GM12878 (cell line): ENCODE results near the gene TARBP1. TPM values are rescaled to one million over a fixed set of nuclear protein-coding genes. Genes with fewer than 3 reads are reported as not detected.

ENCODE experiments used
- ATAC-seq: fragments of 200-7000 bp; cut with Tn5 transposase; 3 replicates; pipeline ENCODE4 v1.9.1; 2020; ENCODE audit warnings: mild to moderate bottlenecking, moderate library complexity
- BruUV-seq: library from RNA; stranded (reverse); fragments of 400-500 nt; replicated peaks from 2 replicates; lab custom pipeline; 2021; lab: Mats Ljungman, UMichigan
- CTCF ChIA-PET: fragments of 300-600 bp; sonication (Branson Sonifier 250); formaldehyde crosslinking; extraction: SDS; loops from one replicate; lab custom pipeline; 2021; ENCODE audit warnings: inconsistent platforms; lab: Yijun Ruan, JAX
- POLR2A ChIA-PET: fragments of 350-600 bp; formaldehyde crosslinking; extraction: SDS; loops from one replicate; lab custom pipeline; 2021; ENCODE audit warnings: inconsistent platforms; lab: Charles Lee
- RAD21 ChIA-PET: fragments of 300-600 bp; sonication (Branson Sonifier 250); formaldehyde crosslinking; loops from one replicate; lab custom pipeline; 2023; ENCODE audit warnings: antibody characterized with exemption; ENCODE audit not compliant: unreplicated experiment; lab: Charles Lee
- SMC1A ChIA-PET: fragments of 300-600 bp; sonication (Branson Sonifier 250); formaldehyde crosslinking; loops from one replicate; lab custom pipeline; 2023; ENCODE audit not compliant: unreplicated experiment, uncharacterized antibody; lab: Charles Lee
- DNase-seq: peaks from one replicate; pipeline ENCODE4 v3.0.0-alpha.2; 2011; ENCODE audit warnings: low read depth, low spot score
- FAIRE-seq: peaks from 3 replicates; lab custom pipeline; 2011; peaks lifted over from hg19 to GRCh38; lab: Jason Lieb, UNC
- H2AFZ ChIP-seq: 2 replicates; pipeline ENCODE4 v1.6.0; 2011; ENCODE audit warnings: low read depth, low read length, control low read depth; ENCODE audit not compliant: control insufficient read depth
- H3K27ac ChIP-seq: 2 replicates; pipeline ENCODE4 v1.5.1; 2011; ENCODE audit warnings: control low read depth; ENCODE audit not compliant: control insufficient read depth, insufficient read depth
- H3K27me3 ChIP-seq, 2 experiments: replicated peaks in 1 of 2; 2 replicates each; pipeline versions ENCODE4 v1.6.0 to v1.6.1; 2011; ENCODE audit warnings: low read length in 1 of 2; ENCODE audit not compliant: control insufficient read depth in 2 of 2, insufficient read depth in 2 of 2
- H3K36me3 ChIP-seq, 2 experiments: 2 replicates each; pipeline ENCODE4 v1.5.1; 2011; ENCODE audit warnings: low read length in 1 of 2; ENCODE audit not compliant: control insufficient read depth in 2 of 2, insufficient read depth in 2 of 2
- H3K4me1 ChIP-seq: 2 replicates; pipeline ENCODE4 v1.6.1; 2011; ENCODE audit warnings: mild to moderate bottlenecking, low read length, moderate library complexity, mixed read lengths; ENCODE audit not compliant: control insufficient read depth, insufficient read depth
- H3K4me2 ChIP-seq: 2 replicates; pipeline ENCODE4 v1.6.0; 2011; ENCODE audit warnings: control low read depth; ENCODE audit not compliant: control insufficient read depth, insufficient read depth
- H3K4me3 ChIP-seq: fragments of 200-600 bp; sonication (generic); 2 replicates; pipeline ENCODE4 v1.5.1; 2016
- H3K79me2 ChIP-seq: 2 replicates; pipeline ENCODE4 v1.6.0; 2011; ENCODE audit warnings: low read length; ENCODE audit not compliant: control insufficient read depth, insufficient read depth
- H3K9ac ChIP-seq: 2 replicates; pipeline ENCODE4 v1.8.0; 2011; ENCODE audit warnings: low read length, control low read depth, mixed read lengths; ENCODE audit not compliant: control insufficient read depth, insufficient read depth
- H3K9me3 ChIP-seq: replicated peaks from 3 replicates; pipeline ENCODE4 v1.5.1; 2011; ENCODE audit warnings: mild to moderate bottlenecking, low read length; ENCODE audit not compliant: control insufficient read depth, insufficient read depth
- H4K20me1 ChIP-seq: 2 replicates; pipeline ENCODE4 v1.6.0; 2011; ENCODE audit not compliant: control insufficient read depth, insufficient read depth
- CBX3 ChIP-seq: fragments of 200-600 bp; sonication (generic); IDR thresholded peaks from 2 replicates; pipeline ENCODE4 v1.6.1; 2016; ENCODE audit warnings: low read depth, borderline replicate concordance
- E2F8 ChIP-seq: fragments of 450-650 bp; IDR thresholded peaks from 2 replicates; pipeline ENCODE4 v1.6.1; 2018; ENCODE audit warnings: mild to moderate bottlenecking, low read depth, moderate library complexity; ENCODE audit not compliant: partially characterized antibody
- EP300 ChIP-seq, 2 experiments: fragments of 150-350 bp in 1 of 2; IDR thresholded peaks; 2 replicates each; pipeline ENCODE4 v1.6.1; 2011 to 2012; ENCODE audit warnings: low read depth in 2 of 2, low read length in 2 of 2, borderline replicate concordance in 1 of 2, improper control_type of control experiment in 1 of 2, inconsistent platforms in 1 of 2; ENCODE audit not compliant: control insufficient read depth in 1 of 2
- MAX ChIP-seq: IDR thresholded peaks from 2 replicates; pipeline ENCODE4 v1.6.1; 2012; ENCODE audit warnings: low read depth, low read length, improper control_type of control experiment
- PKNOX1 ChIP-seq: fragments of 450-650 bp; IDR thresholded peaks from 2 replicates; pipeline ENCODE4 v1.6.1; 2016; ENCODE audit warnings: mild to moderate bottlenecking
- ZBTB40 ChIP-seq: fragments of 450-650 bp; IDR thresholded peaks from 2 replicates; pipeline ENCODE4 v1.6.1; 2016; ENCODE audit warnings: mild to moderate bottlenecking, moderate library complexity, borderline replicate concordance
- in situ Hi-C: fragments of 300-500 bp; cut with MboI; formaldehyde crosslinking; loops from 9 replicates; pipeline ENCODE4 v1.14.3; 2018; ENCODE audit warnings: mixed read lengths
- intact Hi-C: fragments of 100-400 bp; cut with micrococcal nuclease; formaldehyde crosslinking; loops from one replicate; pipeline ENCODE4 v1.14.2; 2022; ENCODE audit not compliant: unreplicated experiment
- polyA plus RNA-seq, 11 experiments: library from polyadenylated mRNA; depleted of rRNA in 4 of 11; unstranded in 6 of 11; stranded (reverse) in 5 of 11; fragments of >200 nt; fragmentation: Nextera tagmentation in 4 of 11; fragmentation: Illumina TruSeq in 1 of 11; extraction: Ambion mirVana in 4 of 11; extraction: Trizol in 1 of 11; gene quantifications; 1 replicate in 1 of 11; 2 replicates in 10 of 11; pipeline versions ENCODE4 v1.2.1 to v1.2.3, GENCODE V29; 2011 to 2016; ENCODE audit warnings: inconsistent platforms in 2 of 11, missing spikeins in 2 of 11, low read depth in 1 of 11
- total RNA-seq, 4 experiments: library from RNA; depleted of rRNA in 3 of 4; stranded (reverse); fragments of >200 nt in 3 of 4; fragmentation: Illumina TruSeq in 1 of 4; extraction: Trizol in 1 of 4; gene quantifications; 2 replicates each; pipeline versions ENCODE4 v1.2.1 to v1.2.3, GENCODE V29; 2013 to 2021

The TARBP1 gene
- total and polyA plus RNA-seq, 10 of the 15 experiments (the other 5 are each of a cell fraction or from before 2014, with no cell fraction given), result 10.8 to 94.4 (median 35.3) TPM

GRCh38 chr1:234469376-234469775 is 9.6 kb downstream of the TARBP1 start:
- Histone ChIP-seq H3K36me3 (peaks cover 0 to 10% of the 10 kb centered on the region in 2 experiments; a peak in 2 of 4 replicates), H3K79me2 (peaks cover 19% of the 10 kb centered on the region), H3K4me2 (no peak overlapping the region), H3K9ac (no peak overlapping the region), H3K4me3 (no peak overlapping the region), H3K4me1 (peaks cover 13% of the 10 kb centered on the region), H3K27ac (no peak overlapping the region), H4K20me1 (no peaks in the 10 kb centered on the region), H3K27me3 (no peaks in the 10 kb centered on the region), H3K9me3 (no peaks in the 10 kb centered on the region), H2AFZ (no peak overlapping the region)
- ATAC-seq (no peak), DNase-seq (no peak), FAIRE-seq (no peak)
- ChIA-PET RAD21 (interaction anchor here (0.8 kb wide), 1 partner anchor 18 kb away, joined by 3 read pairs; no protein-coding TSS in a partner anchor), CTCF (interaction anchor here (0.5 to 0.6 kb wide), 2 partner anchors 19 to 144 kb away, joined by 3 read pairs; no protein-coding TSS in a partner anchor), POLR2A (interaction anchor here (1.2 kb wide), 1 partner anchor 9 kb away, joined by 4 read pairs; the partner anchor contains the start of gene TARBP1), SMC1A (interaction anchor here (0.8 to 1.0 kb wide), 3 partner anchors 10 to 17 kb away, joined by 3 read pairs; no protein-coding TSS in a partner anchor)
- TF ChIP-seq EP300 (IDR thresholded peaks at IDR 0.05; ENCODE audit: borderline replicate concordance in 1 of 2, control insufficient read depth in 1 of 2, low read depth in 2 of 2, low read length in 2 of 2) (no peak), CBX3 (no peak), PKNOX1 (no peak), ZBTB40 (no peak), E2F8 (no peak), MAX (no peak)
- intact Hi-C loops (no loop called here), in situ Hi-C loops (no loop called here)
- BruUV-seq, result no TSS peak
